Ectodermal cell (in vitro differentiated cells): ENCODE results near the gene C3orf22.

Experiments
- H3K27ac ChIP-seq: 2 replicates; pipeline ENCODE4 v1.7.0; 2013; ENCODE audit warnings: mild to moderate bottlenecking, low read depth, low read length; ENCODE audit not compliant: insufficient read depth, poor library complexity, severe bottlenecking
- H3K27me3 ChIP-seq: 2 replicates; pipeline ENCODE4 v1.7.0; 2013; ENCODE audit warnings: mild to moderate bottlenecking, low read length; ENCODE audit not compliant: insufficient read depth, control insufficient read depth, poor library complexity, severe bottlenecking
- H3K36me3 ChIP-seq: one replicate; pipeline ENCODE4 v1.7.0; 2013; ENCODE audit warnings: low read length; ENCODE audit not compliant: control insufficient read depth, insufficient read depth
- H3K4me1 ChIP-seq: one replicate; pipeline ENCODE4 v1.7.0; 2013; ENCODE audit warnings: low read length; ENCODE audit not compliant: control insufficient read depth, insufficient read depth
- H3K4me3 ChIP-seq: 2 replicates; pipeline ENCODE4 v1.7.0; 2013; ENCODE audit warnings: low read depth, low read length, control low read depth; ENCODE audit not compliant: insufficient read depth
- H3K9me3 ChIP-seq: 2 replicates; pipeline ENCODE4 v1.7.0; 2013; ENCODE audit warnings: mild to moderate bottlenecking, low read length, moderate library complexity; ENCODE audit not compliant: control insufficient read depth
- WGBS, 2 experiments: methylation state at CpG; one replicate each; pipeline ENCODE4 v1.1.7; 2013; ENCODE audit warnings: missing lambda C conversion rate in 2 of 2; 5-methylcytosine and 5-hydroxymethylcytosine counted together

C3orf22 gene

DNA sequence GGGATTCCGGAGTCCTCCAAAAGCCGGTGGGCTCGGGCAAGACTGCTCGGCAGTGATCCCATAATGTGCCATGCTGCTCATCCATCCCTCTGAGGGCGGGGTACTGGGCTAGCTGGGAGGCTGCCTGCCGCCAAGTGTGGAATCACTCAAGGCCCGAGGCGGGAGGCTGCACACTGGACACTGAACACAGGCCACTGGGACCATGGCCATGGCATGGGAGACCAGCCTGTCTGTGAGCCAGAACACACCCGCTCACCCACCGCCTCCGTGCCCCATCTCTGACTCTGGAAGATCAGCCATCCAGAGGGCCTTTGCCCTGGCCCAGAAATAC lies 1.4 kb downstream of the C3orf22 start:
- 94 to 95% methylated on average over 11 of the region's 11 CpGs for WGBS, 2 experiments
- no peak overlapping the region for H3K27ac ChIP-seq
- no peaks in the 10 kb centered on the region for H3K4me1 ChIP-seq
- no peaks in the 10 kb centered on the region for H3K27me3 ChIP-seq
- H3K36me3 ChIP-seq: no peaks in the 10 kb centered on the region
- no peak overlapping the region for H3K4me3 ChIP-seq
- H3K9me3 ChIP-seq: no peaks in the 10 kb centered on the region

DNA sequence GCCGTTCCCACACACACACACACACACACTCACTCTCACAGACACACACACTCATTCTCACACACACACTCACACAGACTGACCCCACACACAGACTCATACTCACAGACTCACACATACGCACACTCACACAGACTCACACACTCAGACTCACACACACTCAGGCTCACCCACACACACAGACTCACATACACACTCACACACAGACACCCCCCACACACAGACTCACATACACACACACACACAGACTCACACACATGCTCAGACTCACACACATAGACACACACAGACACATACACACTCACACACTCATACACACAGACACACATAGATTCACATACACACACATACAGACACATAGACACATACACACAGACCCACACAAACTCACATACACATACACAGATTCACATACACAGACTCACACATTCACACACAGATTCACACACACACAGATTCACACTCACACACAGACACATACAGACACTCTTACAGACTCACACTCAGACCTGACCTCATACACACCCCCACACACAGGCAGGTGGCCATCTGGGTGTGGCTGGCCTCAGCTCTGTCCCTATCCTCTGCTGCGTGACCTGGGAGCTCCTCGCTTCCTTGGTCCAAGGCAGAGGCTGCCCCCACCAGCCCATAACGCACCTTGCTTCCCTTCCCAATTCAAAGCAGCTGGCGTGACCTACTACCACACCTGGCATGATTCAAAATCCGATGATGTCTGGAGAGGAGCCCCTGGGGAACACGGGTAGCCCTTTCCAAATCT lies 1.9 kb downstream of the C3orf22 start:
- Histone ChIP-seq H3K27ac (no peak overlapping the region), H3K36me3 (no peaks in the 10 kb centered on the region), H3K4me1 (no peaks in the 10 kb centered on the region), H3K4me3 (no peak overlapping the region), H3K9me3 (no peaks in the 10 kb centered on the region), H3K27me3 (no peaks in the 10 kb centered on the region)
- 91 to 92% methylated on average over 8 of the region's 8 CpGs for WGBS, 2 experiments

DNA sequence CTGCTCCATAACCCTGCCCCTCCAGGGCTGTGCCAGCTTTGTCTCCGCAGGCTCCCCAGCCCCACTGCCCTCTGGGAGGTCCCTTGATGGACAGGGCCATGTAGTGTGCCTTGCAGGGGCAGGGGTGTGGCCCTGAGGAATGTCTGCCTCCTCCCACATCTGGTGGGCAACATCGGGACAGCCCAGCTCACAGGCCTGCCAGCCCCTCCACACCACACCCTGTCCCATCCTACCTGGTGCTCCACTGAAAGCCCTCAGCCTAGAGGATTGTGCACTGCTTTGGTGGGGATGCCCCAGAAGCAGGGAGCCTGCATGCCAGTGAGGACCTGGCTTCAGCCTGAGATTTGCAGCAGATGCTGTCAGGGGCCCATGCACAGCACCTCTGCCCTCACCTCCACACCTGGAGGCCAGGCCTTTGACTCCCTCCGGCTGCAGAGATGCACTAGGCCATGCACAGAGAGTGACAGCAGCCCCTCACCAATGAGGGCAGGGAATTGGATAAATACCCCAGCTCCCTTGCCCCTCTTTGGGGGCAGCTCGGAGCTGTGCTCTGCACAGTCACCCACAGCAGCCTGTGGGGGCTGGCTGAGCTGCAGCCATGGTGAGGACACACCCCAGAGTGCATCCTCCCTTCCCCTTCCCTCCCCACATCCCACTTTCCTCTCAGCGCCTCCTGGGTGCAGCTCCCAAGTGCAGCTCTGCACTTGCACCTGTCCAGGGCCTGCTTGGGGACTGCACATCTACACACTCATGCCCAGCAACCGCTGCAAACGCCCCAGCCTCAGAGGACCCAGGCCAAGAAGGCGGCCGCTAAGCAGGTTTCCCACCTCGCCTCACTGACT lies 2.7 kb downstream of the C3orf22 start:
- Histone ChIP-seq H3K36me3 (no peaks in the 10 kb centered on the region), H3K27me3 (no peaks in the 10 kb centered on the region), H3K9me3 (no peaks in the 10 kb centered on the region), H3K27ac (no peak overlapping the region), H3K4me3 (no peak overlapping the region), H3K4me1 (peaks cover 3% of the 10 kb centered on the region)
- WGBS, 2 experiments: 81 to 84% methylated on average over 10 of the region's 10 CpGs

DNA sequence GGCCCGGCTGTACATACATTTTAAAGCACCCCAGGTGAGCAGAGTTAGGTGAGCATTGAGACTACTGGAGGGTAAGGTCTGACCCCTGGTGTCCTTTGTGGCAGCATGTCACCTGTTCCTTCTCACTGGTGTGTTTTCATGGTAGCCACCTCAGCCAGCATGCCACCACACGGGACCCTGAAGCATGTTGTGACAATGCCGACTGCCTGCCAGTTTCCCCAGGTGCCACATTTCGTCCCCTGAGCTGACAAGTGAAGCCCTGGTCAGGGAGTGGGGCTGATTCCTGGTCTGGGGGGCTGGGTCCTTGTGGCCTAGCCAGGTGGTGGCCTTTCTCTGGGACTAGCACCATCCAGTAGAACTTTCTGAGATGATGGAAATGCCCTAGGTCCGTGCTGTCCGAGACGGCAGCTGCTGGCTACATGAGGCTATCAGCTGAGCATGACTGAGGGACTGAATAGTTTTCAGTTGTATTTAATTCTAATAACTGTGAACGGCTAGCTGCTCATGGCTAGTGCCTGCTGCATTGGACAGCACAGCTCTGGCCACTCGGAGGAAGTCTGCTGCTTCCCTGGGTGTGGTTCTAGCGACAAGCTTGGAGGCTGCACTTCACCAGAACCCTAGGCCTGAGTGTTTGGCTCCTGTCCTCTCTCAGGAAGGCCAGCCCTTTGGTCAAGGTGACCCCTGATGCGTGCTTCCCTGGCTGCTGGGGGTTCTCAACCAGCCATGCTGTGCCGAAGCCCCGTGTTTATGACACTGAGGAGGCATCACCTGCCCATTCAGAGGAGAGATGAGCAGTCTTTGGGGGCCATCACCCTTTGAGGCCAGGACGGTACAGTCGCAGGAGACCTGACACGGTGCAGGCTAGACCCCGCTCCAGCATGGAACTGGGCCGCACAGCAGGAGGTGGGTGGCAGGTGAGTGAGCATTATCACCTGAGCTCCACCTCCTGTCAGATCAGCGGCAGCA lies 3.9 kb downstream of the C3orf22 start:
- Histone ChIP-seq H3K9me3 (no peaks in the 10 kb centered on the region), H3K36me3 (no peaks in the 10 kb centered on the region), H3K4me3 (no peak overlapping the region), H3K4me1 (peaks cover 14% of the 10 kb centered on the region), H3K27me3 (no peaks in the 10 kb centered on the region), H3K27ac (no peak overlapping the region)
- 89 to 90% methylated on average over 19 of the region's 19 CpGs for WGBS, 2 experiments

GRCh38 chr3:126553284-126554084 lies 5.2 kb downstream of the C3orf22 start:
- no peaks in the 10 kb centered on the region for H3K27me3 ChIP-seq
- 90 to 92% methylated on average over 19 of the region's 19 CpGs for WGBS, 2 experiments
- H3K27ac ChIP-seq: no peak overlapping the region
- no peaks in the 10 kb centered on the region for H3K9me3 ChIP-seq
- no peak overlapping the region for H3K4me3 ChIP-seq
- H3K4me1 ChIP-seq: peaks cover 21% of the 10 kb centered on the region
- no peaks in the 10 kb centered on the region for H3K36me3 ChIP-seq

DNA sequence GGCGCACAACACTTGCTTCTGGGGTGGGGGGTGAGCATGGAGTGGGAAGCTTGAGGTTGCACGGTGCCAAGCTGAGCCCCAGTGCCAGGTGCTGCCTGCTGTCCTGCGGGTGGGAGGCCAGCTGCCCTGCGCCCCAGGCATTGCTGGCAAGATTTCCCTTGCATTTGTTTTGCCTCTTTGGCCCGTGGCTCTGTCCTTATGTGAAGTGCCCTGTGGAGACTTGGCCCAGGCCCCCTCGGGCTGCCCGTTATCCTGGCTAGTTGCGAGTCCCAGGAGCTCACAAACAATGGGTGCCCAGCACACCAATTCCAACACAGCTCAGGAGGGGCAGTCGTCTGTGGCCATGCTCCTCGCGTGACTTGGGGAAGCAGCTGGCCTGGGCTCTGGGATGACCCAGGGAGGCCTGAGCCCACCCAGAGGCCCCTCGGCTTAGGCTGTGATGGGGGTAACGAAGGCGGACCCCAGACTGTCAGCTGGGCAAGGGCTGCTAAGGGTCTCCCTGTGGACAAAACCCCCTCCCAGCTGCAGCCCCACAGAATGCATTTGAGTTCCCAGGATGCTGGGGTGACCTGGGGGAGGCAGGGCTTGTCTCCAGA lies 5.9 kb downstream of the C3orf22 start:
- Histone ChIP-seq H3K4me1 (peaks cover 21% of the 10 kb centered on the region), H3K4me3 (no peak overlapping the region), H3K36me3 (no peaks in the 10 kb centered on the region), H3K27me3 (no peaks in the 10 kb centered on the region), H3K27ac (no peak overlapping the region), H3K9me3 (no peaks in the 10 kb centered on the region)
- 91 to 94% methylated on average over 14 of the region's 14 CpGs for WGBS, 2 experiments

DNA sequence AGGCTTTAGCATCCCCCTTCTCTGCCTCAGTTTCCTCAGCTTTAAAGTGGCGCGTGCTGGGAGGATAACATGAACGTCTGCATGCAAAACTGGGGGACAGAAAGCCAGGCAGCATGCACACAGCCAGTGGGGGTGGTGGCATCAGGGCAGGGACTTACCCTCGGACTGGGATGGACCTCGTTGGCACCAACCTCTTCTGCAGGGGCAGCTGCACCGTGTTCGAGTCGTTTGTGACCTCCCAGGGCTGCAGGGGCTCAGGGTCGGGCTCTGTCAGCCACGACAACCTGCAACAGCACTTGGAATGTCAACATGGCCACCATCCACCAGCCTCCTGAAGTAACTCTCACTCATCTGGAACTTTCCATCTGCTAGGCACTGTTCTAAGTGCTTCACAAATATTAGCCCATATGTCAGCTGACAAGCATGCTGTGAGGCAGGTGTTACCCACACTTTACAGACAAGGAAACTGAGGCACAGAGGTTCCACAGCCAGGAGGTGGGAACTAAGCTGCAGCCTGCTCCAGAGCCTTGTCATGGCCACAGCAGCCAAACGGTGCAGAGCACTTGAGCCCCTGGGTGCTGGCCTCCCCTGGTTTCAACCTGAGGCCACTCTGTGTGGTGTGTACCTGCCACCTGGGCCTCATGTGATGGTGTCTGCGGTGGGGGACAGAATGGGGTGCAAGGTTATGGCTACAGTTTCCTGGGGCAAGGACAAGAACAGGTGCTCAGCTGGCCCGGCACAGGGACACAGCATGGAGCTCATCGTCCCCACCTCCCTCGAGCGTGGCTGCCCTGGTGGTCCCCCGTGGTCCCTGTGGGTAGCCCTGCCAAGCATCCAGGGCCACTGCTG lies 6.7 kb downstream of the C3orf22 start:
- no peaks in the 10 kb centered on the region for H3K36me3 ChIP-seq
- no peaks in the 10 kb centered on the region for H3K27me3 ChIP-seq
- WGBS, 2 experiments: 84% methylated on average over 17 of the region's 17 CpGs
- H3K4me3 ChIP-seq: no peak overlapping the region
- no peaks in the 10 kb centered on the region for H3K9me3 ChIP-seq
- H3K27ac ChIP-seq: no peak overlapping the region
- H3K4me1 ChIP-seq: peaks cover 21% of the 10 kb centered on the region

DNA sequence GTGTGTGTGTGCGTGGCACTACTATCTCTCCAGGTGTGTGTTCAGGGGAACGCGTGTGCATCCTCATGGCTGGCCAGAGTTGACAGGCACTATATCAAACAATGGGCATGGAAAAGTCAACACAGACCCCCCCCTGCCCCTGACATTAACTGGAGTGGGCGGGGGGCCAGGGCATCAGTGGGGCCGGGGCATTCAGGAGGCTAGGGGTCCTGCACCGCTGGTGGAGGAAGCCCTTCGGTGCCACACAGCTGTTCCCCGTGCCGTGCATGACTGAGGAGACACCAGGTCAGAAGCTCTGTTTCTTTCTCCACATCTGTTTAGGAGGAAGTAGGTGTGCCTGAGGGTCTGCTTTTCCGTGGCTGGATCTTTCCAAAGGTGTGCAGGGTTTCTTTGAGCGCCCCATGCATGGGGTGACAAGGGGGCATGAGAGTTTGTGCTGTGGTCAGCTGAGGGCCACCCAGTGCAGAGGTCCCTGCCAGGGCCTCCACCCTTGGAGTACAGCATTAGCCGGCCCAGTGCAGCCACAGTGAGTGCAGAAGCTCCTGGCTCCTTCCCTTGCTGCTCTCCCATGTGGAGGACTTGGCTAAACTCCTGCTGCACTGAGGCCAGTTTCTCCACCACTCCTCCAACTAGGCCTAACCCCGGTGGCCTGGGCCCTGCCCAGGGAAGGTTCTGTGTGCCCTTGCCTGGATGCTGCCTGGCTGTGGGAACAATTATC lies 7.5 kb downstream of the C3orf22 start:
- Histone ChIP-seq H3K4me3 (no peak overlapping the region), H3K9me3 (no peaks in the 10 kb centered on the region), H3K27ac (no peak overlapping the region), H3K27me3 (no peaks in the 10 kb centered on the region), H3K4me1 (peaks cover 21% of the 10 kb centered on the region), H3K36me3 (no peaks in the 10 kb centered on the region)
- 93 to 94% methylated on average over 13 of the region's 13 CpGs for WGBS, 2 experiments
